ENCODE data around the gene SLC5A2.

- TF ChIP-seq, protein P1, sequence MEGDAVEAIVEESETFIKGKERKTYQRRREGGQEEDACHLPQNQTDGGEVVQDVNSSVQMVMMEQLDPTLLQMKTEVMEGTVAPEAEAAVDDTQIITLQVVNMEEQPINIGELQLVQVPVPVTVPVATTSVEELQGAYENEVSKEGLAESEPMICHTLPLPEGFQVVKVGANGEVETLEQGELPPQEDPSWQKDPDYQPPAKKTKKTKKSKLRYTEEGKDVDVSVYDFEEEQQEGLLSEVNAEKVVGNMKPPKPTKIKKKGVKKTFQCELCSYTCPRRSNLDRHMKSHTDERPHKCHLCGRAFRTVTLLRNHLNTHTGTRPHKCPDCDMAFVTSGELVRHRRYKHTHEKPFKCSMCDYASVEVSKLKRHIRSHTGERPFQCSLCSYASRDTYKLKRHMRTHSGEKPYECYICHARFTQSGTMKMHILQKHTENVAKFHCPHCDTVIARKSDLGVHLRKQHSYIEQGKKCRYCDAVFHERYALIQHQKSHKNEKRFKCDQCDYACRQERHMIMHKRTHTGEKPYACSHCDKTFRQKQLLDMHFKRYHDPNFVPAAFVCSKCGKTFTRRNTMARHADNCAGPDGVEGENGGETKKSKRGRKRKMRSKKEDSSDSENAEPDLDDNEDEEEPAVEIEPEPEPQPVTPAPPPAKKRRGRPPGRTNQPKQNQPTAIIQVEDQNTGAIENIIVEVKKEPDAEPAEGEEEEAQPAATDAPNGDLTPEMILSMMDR (IDR thresholded peaks at IDR 0.05) = no peak
- no peak for TF ChIP-seq JUNB (IDR thresholded peaks at IDR 0.05)
Measured at GRCh38 chr16:31452631-31453106, 30.3 kb upstream of the SLC5A2 start.
